Fibroblast of pulmonary artery (primary cell): ENCODE results near the gene PLCB2.

ENCODE experiments used
- DNase-seq: peaks from one replicate; pipeline ENCODE4 v3.0.0-alpha.2; 2010; ENCODE audit warnings: low read depth
- H3K4me3 ChIP-seq: replicated peaks from 2 replicates; pipeline ENCODE4 v1.5.1; 2011; ENCODE audit warnings: low read depth, mild to moderate bottlenecking, control low read depth, low read length, moderate library complexity
- TF ChIP-seq, protein P1 (sequence below): IDR thresholded peaks from 2 replicates; pipeline ENCODE4 v1.5.1; 2011; ENCODE audit warnings: mild to moderate bottlenecking, control low read depth, low read length, inconsistent platforms; ENCODE audit errors: missing control alignments

The PLCB2 gene

DNA sequence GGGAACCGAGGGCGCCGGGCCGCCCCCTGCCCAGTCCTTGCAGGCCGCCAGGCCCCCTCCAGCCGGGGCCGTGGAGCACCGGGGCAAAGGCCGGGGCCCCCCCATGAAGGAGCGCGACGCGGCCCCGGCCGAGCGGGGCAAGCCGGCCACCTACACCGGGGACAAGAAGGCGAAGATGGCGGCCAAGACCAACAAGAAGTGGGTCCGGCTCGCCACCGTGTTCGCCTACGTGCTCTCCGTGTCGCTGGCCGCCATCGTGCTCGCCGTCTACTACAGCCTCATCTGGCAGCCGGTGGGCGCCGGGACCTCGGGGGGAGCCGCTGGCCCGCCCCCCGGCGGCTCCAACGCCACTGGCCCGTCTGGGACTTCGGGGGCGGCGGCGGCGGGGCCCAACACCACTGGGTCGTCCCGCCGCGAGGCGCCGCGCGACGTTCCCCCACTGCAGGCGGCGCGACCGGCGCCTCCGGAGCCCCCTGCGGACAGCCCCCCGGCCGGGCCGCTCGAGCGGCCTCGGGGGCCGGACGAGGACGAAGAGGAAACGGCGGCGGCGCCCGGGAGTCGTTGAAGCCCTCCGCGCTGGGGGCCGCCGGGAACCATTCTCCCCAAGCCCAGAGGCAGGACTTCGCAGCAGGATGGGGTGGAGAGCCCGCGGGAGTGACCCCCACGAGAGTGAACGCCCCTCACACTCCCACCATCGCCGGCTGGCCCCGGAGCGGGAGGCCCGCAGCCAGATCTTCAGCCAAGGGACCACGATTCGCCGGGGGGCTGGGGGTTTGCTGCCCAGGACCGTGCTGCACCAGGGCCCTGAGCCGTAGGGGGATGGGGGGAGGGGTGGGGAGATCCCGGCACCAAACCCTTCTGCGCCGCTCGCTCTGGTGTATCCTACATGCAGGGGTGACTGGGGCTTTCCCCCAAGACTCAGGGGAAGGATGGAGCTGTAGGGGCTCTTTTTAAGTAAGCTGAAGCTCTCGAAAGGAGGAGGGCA is 16.5 kb upstream of the PLCB2 start:
- H3K4me3 ChIP-seq: peak overlapping the region; percentile 67
- no peak for DNase-seq
- TF ChIP-seq, protein P1, sequence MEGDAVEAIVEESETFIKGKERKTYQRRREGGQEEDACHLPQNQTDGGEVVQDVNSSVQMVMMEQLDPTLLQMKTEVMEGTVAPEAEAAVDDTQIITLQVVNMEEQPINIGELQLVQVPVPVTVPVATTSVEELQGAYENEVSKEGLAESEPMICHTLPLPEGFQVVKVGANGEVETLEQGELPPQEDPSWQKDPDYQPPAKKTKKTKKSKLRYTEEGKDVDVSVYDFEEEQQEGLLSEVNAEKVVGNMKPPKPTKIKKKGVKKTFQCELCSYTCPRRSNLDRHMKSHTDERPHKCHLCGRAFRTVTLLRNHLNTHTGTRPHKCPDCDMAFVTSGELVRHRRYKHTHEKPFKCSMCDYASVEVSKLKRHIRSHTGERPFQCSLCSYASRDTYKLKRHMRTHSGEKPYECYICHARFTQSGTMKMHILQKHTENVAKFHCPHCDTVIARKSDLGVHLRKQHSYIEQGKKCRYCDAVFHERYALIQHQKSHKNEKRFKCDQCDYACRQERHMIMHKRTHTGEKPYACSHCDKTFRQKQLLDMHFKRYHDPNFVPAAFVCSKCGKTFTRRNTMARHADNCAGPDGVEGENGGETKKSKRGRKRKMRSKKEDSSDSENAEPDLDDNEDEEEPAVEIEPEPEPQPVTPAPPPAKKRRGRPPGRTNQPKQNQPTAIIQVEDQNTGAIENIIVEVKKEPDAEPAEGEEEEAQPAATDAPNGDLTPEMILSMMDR: no peak

DNA sequence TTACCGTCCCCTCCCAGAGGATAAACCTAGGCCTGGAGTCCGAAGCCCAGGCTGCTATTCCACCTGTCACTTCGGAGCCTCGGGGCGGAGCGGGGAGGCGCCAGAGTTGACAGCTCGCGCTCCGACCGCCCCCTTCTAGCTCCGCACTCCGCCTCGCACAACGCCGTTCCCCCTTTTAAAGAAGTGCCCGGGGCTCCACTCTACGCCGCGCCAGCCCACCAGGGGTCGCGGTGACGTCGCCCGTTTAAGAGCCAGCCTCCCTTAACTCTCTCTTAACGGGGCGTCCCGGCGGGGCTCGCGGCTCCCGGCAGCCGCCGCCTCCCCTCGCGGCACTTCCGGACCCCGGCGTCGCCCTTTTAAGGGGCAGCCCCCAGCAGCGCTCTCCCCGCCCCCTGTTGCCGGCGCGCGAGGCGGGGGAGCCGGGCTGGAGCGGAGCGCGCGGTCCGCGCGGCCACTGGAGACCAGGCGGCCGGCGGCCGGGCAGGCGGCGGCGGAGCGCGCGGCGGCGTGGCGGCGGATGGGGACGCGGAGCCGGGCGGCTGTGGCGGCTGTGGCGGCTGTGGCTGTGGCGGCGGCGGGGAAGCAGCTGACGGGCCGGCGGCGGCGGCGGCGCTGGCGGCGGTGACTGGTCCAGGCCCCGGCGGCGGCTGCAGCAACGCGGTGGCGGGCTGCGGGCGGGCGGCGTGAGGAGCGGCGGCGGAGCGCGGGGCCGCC is 15.7 kb upstream of the PLCB2 start, which contains the start of gene INAFM2:
Gene INAFM2, plus strand, starts transcription at position 454 of the 714 bp plus-strand sequence. CDS start 364 bp downstream, outside the sequence.
- TF ChIP-seq, protein P1: peak; percentile 47
- peak; percentile 96 for DNase-seq
- peak within 1 kb of the TSS; percentile 67 for H3K4me3 ChIP-seq

- H3K4me3 ChIP-seq: peak overlapping the region; percentile 29
- peak; percentile 52 for DNase-seq
- TF ChIP-seq, protein P1: no peak
Measured at GRCh38 chr15:40322531-40323238, 14.9 kb upstream of the PLCB2 start.

DNA sequence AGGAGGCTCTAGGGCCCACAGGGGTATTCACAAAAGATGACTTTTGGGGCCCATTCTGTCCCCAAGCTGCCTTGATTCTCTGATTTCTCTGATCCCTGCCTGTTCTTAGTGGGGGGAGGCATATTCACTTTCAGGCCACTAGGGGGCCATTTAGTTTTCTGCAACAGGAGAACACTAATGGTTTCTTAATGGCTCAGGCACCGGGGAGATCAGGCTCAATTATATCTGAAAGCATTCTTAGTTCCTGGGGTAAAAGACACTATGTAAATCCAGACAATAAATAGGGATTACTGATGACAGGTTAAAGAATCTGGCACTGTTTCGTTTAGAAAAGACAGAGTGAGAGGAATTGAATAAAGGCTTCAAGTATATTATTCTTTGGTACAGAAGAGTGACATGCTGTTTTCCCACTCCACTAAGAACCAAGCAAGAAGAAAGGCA is 13.2 kb upstream of the PLCB2 start:
- H3K4me3 ChIP-seq: no peak overlapping the region
- peak; percentile 74 for DNase-seq
- TF ChIP-seq, protein P1: peak; percentile 84

GRCh38 chr15:40320409-40320808 is 12.7 kb upstream of the PLCB2 start:
- DNase-seq: no peak
- TF ChIP-seq, protein P1: no peak
- H3K4me3 ChIP-seq: no peak overlapping the region

- TF ChIP-seq, protein P1: no peak
- H3K4me3 ChIP-seq: no peak overlapping the region
- no peak for DNase-seq
Measured at GRCh38 chr15:40317580-40317979, 9.8 kb upstream of the PLCB2 start.
